Body of pancreas (tissue), 4 donors: ENCODE results near the gene ZNF90.

Experiments
- POLR2A ChIP-seq, 3 donors: fragments of 450-650 bp; IDR thresholded peaks; one replicate each; pipeline ENCODE4 v1.6.1; 2016; ENCODE audit warnings: antibody characterized with exemption in 3 of 3, mild to moderate bottlenecking in 2 of 3
- TF ChIP-seq, protein P1 (sequence below), 7 experiments: fragments of 450-650 bp in 4 of 7; fragments of 200-600 bp in 3 of 7; sonication (generic) in 3 of 7; IDR thresholded peaks; one replicate each; pipeline ENCODE4 v1.5.1; 2016 to 2019; ENCODE audit warnings: antibody characterized with exemption in 7 of 7

DNA sequence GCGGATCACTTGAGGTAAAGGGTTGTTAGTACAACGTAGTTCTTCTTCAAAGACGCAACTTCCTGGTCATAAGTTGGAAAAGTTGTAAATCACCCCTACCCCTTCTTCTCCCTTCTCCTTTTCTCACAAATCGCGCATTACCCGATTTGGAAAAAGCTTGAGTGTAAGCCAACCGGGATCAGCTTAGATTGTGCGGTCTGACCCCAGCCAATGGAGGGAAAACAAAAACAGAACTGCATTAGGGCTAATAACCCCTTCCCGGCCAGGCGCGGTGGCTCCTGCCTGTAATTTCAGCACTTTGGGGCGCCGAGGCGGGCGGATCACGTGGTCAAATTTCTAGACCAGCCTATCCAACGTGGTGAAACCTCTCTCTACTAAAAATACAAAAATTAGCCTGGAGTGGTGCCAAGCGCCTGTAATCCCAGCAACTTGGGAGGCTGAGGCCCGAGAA, 806 bp downstream of the ZNF90 start:
- TF ChIP-seq POLR2A (IDR thresholded peaks at IDR 0.05): no peak
- TF ChIP-seq, protein P1, sequence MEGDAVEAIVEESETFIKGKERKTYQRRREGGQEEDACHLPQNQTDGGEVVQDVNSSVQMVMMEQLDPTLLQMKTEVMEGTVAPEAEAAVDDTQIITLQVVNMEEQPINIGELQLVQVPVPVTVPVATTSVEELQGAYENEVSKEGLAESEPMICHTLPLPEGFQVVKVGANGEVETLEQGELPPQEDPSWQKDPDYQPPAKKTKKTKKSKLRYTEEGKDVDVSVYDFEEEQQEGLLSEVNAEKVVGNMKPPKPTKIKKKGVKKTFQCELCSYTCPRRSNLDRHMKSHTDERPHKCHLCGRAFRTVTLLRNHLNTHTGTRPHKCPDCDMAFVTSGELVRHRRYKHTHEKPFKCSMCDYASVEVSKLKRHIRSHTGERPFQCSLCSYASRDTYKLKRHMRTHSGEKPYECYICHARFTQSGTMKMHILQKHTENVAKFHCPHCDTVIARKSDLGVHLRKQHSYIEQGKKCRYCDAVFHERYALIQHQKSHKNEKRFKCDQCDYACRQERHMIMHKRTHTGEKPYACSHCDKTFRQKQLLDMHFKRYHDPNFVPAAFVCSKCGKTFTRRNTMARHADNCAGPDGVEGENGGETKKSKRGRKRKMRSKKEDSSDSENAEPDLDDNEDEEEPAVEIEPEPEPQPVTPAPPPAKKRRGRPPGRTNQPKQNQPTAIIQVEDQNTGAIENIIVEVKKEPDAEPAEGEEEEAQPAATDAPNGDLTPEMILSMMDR (IDR thresholded peaks at IDR 0.05): no peak
